Stimulated activated CD8-positive, alpha-beta memory T cell treated with anti-CD3 and anti-CD28 coated beads, Interleukin-12 subunit alpha, Interleukin-12 subunit beta, amount 100 ng/mL, for 24 hours (primary cell): ENCODE results near the gene SLC25A2.
"Not testable (repeated sequence)": the region's sequence is repeated elsewhere in the genome, so short reads cannot be mapped to it uniquely, and the experiment has no call there.

ENCODE experiments used
- DNase-seq: peaks from one replicate; pipeline ENCODE4 v3.0.0-alpha.2; 2020; ENCODE audit errors: extremely low read depth

The SLC25A2 gene

GRCh38 chr5:141303756-141304155, at the start of gene SLC25A2:
TSS of gene SLC25A2 (minus strand) at chr5:141304049. CDS start at chr5:141303865, 184 bp downstream.
- no peak for DNase-seq

DNA sequence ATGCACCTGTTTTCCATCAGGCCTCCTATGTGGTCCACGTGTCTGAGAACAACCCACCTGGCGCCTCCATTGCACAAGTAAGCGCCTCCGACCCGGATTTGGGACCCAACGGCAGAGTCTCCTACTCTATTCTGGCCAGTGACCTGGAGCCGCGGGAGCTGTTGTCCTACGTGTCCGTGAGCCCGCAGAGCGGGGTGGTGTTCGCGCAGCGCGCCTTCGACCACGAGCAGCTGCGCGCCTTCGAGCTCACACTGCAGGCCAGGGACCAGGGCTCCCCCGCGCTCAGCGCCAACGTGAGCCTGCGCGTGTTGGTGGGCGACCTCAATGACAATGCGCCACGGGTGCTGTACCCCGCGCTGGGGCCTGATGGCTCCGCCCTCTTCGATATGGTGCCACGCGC, 47.7 kb upstream of the SLC25A2 start:
- DNase-seq: no peak

DNA sequence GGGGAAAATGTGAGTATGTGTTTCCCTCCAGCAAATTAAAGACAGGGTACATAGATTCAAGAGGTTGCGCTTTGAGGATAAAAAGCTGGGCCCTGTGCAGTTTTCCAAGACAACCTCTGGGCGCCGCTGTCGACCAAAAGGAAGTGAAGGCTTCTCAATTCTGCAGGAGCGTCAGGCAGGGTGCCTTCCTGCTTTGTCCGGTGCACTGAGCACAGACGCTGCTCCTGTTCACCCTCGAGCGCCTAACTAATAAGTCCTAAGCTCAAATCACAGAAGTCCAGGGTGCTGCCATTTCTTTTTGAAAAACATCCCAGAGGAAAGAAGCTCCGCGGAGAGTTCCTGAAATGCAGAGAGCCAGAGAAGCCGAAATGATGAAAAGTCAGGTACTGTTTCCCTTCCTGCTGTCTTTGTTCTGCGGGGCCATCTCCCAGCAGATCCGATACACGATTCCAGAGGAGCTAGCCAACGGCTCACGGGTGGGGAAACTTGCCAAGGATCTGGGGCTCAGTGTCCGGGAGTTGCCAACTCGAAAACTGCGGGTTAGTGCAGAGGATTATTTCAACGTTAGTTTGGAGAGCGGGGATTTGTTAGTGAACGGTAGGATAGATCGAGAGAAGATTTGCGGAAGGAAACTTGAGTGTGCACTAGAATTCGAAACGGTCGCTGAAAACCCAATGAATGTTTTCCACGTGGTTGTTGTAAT, 46.2 kb upstream of the SLC25A2 start, which contains the start of gene PCDHGB1:
Gene PCDHGB1 (plus strand): TSS at position 183 of the 703 bp plus-strand sequence. CDS start 162 bp downstream, at position 345.
- DNase-seq: no peak

DNA sequence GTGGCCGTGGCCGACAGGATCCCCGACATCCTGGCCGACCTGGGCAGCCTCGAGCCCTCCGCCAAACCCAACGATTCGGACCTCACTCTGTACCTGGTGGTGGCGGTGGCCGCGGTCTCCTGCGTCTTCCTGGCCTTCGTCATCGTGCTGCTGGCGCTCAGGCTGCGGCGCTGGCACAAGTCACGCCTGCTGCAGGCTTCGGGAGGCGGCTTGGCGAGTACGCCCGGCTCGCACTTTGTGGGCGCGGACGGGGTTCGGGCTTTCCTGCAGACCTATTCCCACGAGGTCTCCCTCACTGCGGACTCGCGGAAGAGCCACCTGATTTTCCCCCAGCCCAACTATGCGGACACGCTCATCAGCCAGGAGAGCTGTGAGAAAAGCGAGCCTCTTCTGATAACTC, 42.2 kb upstream of the SLC25A2 start:
- not testable (repeated sequence) for DNase-seq

DNA sequence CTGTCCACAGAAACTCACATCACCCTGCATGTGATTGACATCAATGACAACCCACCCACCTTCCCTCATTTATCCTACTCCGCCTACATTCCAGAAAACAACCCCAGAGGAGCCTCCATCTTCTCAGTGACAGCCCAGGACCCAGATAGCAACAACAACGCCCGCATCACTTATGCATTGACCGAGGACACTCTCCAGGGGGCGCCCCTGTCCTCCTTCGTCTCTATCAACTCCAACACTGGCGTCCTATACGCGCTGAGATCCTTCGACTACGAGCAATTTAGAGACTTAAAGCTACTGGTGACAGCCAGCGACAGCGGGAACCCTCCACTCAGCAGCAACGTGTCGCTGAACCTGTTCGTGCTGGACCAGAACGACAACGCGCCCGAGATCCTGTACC, 41.5 kb upstream of the SLC25A2 start:
- DNase-seq: no peak

- DNase-seq: no peak
These were observed 40.2 kb upstream of the SLC25A2 start for GRCh38 chr5:141343953-141344463.

DNA sequence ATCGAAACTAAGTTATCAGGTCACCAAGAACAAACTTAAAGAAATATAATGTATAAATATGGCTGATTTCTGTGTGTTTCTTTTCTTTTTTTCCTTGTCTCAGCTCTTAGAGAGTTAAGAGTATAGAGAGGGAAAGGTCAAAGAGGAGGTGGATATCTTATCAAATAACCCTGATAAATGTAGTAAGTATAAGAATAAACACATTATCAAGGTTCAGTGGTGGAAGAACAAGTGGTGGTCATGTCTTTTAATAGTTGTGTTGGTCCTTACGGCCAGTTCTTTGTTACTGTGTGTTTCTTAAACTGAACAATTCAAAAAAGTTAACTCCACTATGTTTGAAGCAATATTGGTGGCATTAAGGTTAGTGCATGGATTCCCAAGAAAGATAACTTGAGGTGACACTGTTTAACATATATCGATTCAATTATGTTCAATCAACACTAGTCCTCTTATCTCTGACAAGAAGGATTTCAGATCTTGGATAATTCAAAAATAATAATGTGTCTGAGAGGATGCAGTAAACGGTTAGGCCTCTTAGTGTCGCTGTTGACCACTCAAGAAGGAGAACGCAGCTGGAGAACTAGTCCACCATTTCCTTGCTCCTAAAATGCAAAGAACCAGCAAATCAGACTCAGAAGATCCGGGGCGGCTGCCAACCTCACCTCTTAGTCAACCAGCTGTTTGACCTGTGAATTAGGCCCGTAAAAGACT, 39.5 kb upstream of the SLC25A2 start, which contains the start of gene PCDHGA3:
Gene PCDHGA3 (plus strand): TSS at position 588 of the 711 bp plus-strand sequence. CDS start 205 bp downstream, outside the sequence.
- DNase-seq: no peak

GRCh38 chr5:141342773-141343172, 38.9 kb upstream of the SLC25A2 start:
- DNase-seq: no peak

- DNase-seq: not testable (repeated sequence)
These were observed 37.0 kb upstream of the SLC25A2 start for GRCh38 chr5:141340781-141341354.

DNA sequence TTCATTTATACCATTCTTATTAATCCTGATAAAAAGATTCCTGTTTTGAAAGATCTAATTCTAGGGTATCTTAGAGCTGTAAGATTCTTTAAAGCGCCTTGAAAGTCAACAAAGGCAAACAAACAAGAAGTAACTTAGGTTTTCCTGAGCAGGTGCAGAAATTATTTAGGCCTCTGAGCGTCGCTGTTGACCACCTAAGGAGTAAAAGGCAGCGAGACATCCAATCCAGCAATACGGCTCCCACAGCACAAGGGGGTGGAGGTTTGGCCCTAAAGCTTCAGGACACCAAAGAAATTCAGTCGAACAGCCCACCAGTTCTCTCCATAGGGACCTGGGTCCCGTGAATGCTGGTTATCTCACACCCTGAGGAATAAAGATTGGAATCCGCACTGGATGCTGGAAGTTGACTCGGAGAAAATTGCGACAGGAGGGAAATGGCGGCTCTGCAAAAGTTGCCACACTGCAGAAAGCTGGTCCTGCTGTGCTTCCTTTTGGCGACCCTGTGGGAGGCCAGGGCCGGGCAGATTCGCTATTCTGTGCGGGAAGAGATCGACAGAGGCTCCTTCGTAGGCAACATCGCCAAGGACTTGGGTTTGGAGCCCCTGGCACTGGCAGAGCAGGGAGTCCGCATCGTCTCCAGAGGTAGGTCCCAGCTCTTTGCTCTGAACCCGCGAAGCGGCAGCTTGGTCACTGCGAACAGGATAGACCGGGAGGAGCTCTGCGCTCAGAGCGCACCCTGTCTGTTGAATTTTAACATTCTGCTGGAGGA, 34.9 kb upstream of the SLC25A2 start, which contains the start of gene PCDHGA2:
Gene PCDHGA2 (plus strand): TSS at position 223 of the 769 bp plus-strand sequence.
- no peak for DNase-seq

- not testable (repeated sequence) for DNase-seq
These were observed 28.7 kb upstream of the SLC25A2 start for GRCh38 chr5:141332571-141332970.

GRCh38 chr5:141330299-141331080, 26.6 kb upstream of the SLC25A2 start, which contains the start of gene PCDHGA1:
TSS of gene PCDHGA1 (plus strand) at chr5:141330514.
- no peak for DNase-seq

DNA sequence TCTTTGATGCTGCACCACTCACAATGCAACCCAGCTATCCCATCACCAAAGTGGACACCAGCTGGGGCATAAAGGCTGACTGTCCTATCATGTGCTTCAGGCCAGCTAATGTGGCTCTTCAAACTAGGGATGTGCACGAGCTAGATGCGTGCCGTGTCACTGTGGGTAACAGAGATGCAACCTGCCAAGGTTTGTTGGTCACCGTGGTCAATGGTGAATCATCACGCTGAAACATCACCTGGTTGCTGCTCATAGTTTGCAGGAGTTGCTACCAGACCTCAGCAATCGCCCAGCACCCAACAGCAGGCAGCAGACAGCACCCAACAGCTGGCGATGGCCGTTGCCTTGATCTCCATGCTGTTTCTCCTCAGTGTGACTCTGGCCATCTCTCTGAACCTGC, 24.4 kb upstream of the SLC25A2 start:
- no peak for DNase-seq

DNA sequence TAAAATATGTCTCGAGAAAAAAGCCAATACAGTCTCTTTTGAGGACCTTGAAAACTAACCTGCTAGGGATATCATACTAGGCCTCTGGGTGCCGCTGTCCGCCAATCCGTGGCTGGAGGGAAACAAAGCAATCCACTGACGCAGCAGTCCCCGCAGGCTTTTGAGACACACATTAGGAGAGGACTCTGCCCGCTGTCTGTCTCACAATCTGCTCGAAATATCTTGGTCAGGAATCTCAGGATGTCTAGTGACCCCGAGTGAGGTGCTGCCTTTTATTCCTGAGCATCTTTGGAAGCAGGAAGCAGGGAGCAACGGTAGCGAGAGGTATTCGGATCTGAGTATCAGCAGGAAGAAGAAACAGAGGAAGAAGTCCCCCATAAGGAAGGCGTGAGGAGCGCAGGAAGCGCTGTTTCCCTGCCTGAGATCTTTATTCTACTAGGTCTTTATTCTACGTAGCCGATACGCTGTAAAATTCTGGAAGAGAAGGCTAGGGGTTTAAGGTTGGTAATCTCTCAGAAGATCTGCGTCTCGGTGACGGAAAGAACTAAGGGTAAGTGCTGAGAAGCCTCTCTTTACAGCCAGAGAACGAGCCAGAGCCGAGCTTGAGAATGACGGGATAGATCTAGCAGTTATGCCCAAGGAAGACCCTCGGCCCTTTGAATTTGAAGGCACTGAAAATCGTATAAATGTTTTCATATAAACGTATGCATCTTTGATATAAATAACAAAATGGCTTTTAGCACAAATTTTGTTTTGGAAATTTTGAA, 22.4 kb upstream of the SLC25A2 start:
- DNase-seq: peak; percentile 26

- DNase-seq: no peak
These were observed 18.4 kb upstream of the SLC25A2 start for GRCh38 chr5:141322261-141322660.

GRCh38 chr5:141320225-141321169, 16.6 kb upstream of the SLC25A2 start, which contains the start of gene TAF7:
TSS of gene TAF7 (minus strand) at chr5:141320784. CDS start at chr5:141320044, 740 bp downstream.
- DNase-seq: peak; percentile 81

- DNase-seq: no peak
These were observed 15.8 kb upstream of the SLC25A2 start for GRCh38 chr5:141319699-141320098.

- no peak for DNase-seq
These were observed 15.4 kb upstream of the SLC25A2 start for GRCh38 chr5:141319202-141319601.

DNA sequence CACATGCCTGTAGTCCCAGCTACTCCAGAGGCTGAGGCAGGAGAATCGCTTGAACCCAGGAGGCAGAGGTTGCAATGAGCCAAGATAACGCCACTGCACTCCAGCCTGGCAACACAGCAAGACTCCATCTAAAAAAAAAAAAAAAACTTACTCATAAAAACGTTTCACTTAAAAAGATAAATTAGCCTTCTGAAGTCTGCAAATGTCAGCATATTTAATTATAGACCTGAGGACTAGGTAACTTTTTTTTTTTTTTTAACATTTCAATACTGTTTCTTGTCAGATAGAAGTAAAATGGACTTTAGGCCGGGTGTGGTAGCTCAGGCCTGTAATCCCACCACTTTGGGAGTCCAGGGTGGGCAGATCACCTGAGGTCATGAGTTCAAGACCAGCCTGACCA, 13.1 kb upstream of the SLC25A2 start:
- not testable (repeated sequence) for DNase-seq
